Vagina (tissue), 2 donors: Measurements from ENCODE around the gene STRN4.

Experiments used
- CTCF ChIP-seq, 3 experiments: fragments of 450-650 bp in 2 of 3; fragments of 200-600 bp in 1 of 3; sonication (generic) in 1 of 3; IDR thresholded peaks; one replicate each; pipeline ENCODE4 v1.5.1; 2017 to 2019; ENCODE audit warnings: antibody characterized with exemption in 3 of 3, mild to moderate bottlenecking in 2 of 3, moderate library complexity in 2 of 3
- POLR2A ChIP-seq, 2 donors: fragments of 450-650 bp; IDR thresholded peaks; one replicate each; pipeline ENCODE4 v1.6.1; 2017; ENCODE audit warnings: antibody characterized with exemption in 2 of 2, mild to moderate bottlenecking in 2 of 2, moderate library complexity in 2 of 2
- POLR2AphosphoS5 ChIP-seq, 2 donors: sonication (generic); formaldehyde crosslinking; IDR thresholded peaks; one replicate each; pipeline ENCODE4 v1.9.0; 2017; ENCODE audit warnings: antibody characterized with exemption in 2 of 2, mild to moderate bottlenecking in 2 of 2, low read depth in 1 of 2; ENCODE audit not compliant: insufficient read depth in 1 of 2

- TF ChIP-seq CTCF (IDR thresholded peaks at IDR 0.05) = no peak
- peak; percentile 73 to 85 for TF ChIP-seq POLR2AphosphoS5 (IDR thresholded peaks at IDR 0.05; ENCODE audit: insufficient read depth in 1 of 2, low read depth in 1 of 2)
- TF ChIP-seq POLR2A (IDR thresholded peaks at IDR 0.05) = no peak
Observed at GRCh38 chr19:46786236-46787039, 40.2 kb upstream of the STRN4 start.
